HG03064 (cell line): ENCODE data around the gene ACD.

ENCODE experiments used
- ATAC-seq: cut with Tn5 transposase; IDR thresholded peaks from one replicate; pipeline ENCODE4 v1.9.1; 2021; ENCODE audit warnings: low read depth; ENCODE audit not compliant: unreplicated experiment

The ACD gene

DNA sequence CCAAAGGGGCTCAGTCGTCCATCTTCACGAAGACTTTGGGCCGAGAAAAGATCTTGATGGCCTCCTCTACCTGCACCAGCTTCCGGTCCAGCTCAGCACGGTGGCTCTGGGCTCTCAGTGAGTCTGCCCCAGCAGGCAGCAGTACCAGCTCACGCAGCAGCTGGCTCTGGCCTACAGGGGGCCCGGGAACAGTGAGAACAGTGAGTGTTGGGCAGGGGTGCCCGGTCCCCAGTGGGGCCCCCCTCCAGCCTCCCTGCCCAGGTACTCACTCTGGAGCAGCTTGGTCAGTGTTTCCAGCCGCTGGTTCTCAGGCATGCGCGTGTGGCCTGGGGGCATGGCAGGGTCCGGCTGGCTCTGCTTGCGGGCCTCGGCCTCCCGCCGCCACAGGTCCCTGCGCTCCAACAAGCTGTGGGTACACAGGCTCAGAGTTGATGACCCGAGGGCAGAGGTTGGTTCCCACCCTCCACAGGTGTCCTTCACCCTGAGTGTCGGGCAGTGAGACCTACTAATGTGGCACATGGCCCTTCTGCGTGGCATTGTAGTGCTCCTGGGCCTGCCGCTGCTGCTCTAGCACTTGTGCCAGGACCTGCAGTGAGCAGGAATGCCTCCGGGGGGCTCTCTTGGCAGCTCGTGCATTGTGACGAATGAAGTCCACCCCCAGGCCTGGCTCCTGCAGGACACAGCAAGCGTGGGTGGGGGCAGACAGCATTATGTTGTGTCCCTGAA lies 3.3 kb upstream of the ACD start:
- no peak for ATAC-seq

DNA sequence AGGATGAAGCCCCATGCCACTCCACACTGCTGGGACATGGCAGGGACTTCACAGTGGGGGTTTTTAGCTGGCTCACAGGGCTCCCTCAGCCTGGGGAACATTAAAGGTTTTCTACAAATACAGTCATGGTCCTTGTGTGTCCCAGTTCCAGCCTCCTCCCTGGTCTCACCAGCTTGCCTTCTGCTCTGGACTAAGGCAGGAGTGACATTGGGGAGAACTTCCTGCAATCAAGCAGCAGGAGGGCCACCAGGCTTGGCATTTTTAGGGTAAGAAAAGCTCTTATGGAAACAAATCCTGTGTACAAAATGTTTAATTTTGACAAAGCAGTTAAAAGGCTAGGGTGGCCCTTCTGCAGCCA lies 2.6 kb upstream of the ACD start:
- ATAC-seq: no peak

GRCh38 chr16:67661886-67662652 lies 2.0 kb upstream of the ACD start:
- ATAC-seq: no peak

- no peak for ATAC-seq
Observed at GRCh38 chr16:67661101-67661761, 1.2 kb upstream of the ACD start.

- ATAC-seq: peak; percentile 56
Observed at GRCh38 chr16:67660564-67661028, 536 bp upstream of the ACD start, which contains the start of gene PARD6A. TSS of gene PARD6A (plus strand) at chr16:67660960. CDS start at chr16:67661039, 79 bp downstream.

- no peak for ATAC-seq
Observed at GRCh38 chr16:67658849-67659674, 998 bp downstream of the ACD start.

- ATAC-seq: no peak
Observed at GRCh38 chr16:67657751-67658518, 2.1 kb downstream of the ACD start.

- ATAC-seq: no peak
Observed at GRCh38 chr16:67657017-67657608, 2.9 kb downstream of the ACD start.

DNA sequence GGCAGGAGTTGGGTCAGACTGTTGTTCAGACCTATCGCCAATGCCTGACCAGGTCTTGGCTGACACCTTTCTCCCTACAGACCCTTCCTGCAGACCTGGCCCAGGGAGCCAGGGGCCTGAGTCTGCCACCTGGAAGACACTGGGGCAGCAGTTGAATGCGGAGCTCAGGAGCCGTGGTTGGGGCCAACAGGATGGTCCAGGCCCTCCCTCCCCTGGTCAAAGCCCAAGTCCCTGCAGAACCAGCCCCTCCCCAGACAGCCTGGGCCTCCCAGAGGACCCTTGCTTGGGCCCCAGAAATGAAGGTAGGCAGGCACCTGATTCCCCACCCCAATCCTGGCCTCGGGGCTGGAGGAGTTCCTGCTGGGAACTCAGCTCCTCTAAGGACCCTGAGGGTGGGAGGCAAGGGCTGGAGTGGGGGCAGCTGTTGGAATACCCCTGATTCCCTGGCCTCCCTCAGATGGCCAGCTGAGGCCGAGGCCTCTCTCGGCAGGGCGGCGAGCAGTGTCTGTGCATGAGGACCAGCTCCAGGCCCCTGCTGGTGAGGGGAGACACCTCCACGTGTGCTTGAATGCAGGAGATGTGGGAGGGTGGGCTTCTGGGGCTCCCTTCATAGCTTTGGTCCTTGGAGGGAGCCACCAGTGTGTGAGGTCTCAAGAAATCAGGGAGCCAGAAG lies 3.6 kb downstream of the ACD start:
- no peak for ATAC-seq

- no peak for ATAC-seq
Observed at GRCh38 chr16:67655363-67655762, 4.7 kb downstream of the ACD start.

DNA sequence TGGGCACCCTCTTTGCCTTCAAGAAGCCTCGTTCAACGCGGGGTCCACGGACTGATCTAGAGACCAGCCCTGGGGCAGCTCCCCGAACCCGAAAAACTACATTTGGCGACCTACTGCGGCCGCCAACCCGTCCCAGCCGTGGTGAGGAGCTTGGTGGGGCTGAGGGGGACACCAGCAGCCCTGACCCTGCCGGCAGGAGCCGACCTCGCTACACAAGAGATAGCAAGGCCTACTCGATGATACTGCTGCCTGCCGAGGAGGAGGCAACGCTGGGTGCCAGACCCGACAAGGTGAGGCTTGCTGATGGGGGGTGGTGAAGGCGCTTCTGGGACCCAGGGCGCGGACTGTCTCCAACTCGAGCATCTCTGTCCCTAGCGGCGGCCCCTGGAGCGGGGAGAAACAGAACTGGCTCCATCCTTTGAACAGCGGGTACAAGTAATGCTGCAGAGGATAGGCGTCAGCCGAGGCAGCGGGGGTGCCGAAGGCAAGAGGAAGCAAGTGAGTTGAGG lies 5.6 kb downstream of the ACD start:
- ATAC-seq: no peak

DNA sequence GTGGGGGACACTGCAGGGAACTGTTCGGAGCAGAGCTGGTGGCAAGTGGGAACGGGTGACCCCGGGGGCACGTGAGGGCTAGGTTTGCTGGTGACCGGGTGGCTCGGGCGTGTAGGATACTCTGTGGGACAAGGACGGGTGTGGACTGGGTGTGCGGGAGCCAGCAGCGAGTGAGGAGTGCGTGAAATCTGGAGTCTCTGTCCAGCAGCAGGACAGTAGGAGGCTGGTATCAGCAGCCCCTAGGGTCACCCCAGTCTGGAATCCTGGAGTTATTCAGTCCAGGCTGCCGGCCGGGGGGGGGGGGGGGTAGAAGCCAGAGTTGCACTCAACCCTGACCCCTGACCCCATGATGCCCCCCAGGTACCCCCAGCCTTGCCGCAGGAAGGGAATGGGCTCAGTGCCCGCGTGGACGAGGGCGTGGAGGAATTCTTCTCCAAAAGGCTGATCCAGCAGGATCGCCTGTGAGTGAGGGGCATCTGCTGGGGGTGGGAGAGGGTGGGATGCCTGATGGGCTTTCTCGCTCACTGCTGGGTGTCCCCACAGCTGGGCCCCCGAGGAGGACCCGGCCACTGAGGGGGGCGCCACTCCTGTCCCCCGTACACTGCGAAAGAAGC lies 6.2 kb downstream of the ACD start:
- ATAC-seq: no peak

- ATAC-seq: no peak
Observed at GRCh38 chr16:67653128-67653788, 6.8 kb downstream of the ACD start.

DNA sequence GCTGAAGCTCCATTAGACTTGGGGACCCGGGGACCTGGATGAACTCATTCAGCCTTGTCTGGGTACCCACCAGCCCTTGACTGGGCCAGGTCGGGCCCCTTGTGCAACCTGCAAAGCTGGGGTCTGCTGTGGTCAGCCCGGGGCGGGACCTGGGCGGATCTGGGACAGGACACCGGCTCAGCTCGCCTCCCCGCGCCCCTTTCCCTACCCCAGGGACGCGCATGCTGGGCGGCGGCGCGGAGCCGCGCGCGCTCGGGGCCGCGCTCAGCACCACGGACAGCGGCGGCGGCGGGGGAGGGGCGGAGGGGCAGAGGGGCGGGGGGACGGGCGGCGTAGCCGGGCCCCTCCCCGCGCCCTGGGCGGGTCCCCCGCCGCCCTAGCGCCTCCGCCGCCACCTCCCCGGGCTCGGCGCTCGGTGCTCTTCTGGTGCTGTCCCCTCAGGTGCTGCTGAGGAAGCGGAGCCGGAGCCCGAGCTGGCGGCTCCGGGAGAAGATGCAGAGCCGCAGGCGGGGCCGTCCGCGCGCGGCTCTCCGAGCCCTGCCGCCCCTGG lies 7.4 kb downstream of the ACD start:
- ATAC-seq: no peak

GRCh38 chr16:67651847-67652246 lies 8.2 kb downstream of the ACD start:
- no peak for ATAC-seq

DNA sequence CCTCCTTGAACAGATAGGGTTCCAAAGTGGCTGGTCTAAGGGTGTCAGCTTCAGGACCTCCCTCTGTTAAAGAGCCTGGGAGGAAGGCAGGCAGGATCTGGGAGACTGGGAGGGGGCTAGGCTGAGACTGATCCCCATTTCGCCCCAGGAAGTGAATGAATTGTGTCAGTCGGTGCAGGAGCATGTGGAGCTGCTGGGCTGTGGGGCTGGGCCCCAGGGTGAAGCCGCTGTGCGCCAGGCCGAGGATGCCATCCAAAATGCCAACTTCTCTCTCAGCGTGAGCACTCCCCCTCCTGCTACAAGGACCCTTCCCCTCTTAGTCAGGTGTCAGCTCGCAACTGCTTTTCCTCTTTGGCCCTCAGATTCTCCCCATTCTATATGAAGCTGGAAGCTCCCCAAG lies 9.0 kb downstream of the ACD start:
- no peak for ATAC-seq

GRCh38 chr16:67650023-67650422 lies 10.0 kb downstream of the ACD start:
- ATAC-seq: no peak
